WERI-Rb-1 (cell line): Measurements from ENCODE around the gene GPANK1.

Source experiments
- DNase-seq: peaks from one replicate; pipeline ENCODE4 v3.0.0-alpha.2; 2020
- H3K27ac ChIP-seq: fragments of 250-450 bp; sonication (Bioruptor Pico); 2 replicates; pipeline ENCODE4 v1.5.1; 2020; ENCODE audit warnings: mild to moderate bottlenecking, moderate library complexity
- H3K27me3 ChIP-seq: fragments of 250-450 bp; sonication (Bioruptor Pico); 2 replicates; pipeline ENCODE4 v1.5.1; 2021; ENCODE audit warnings: mild to moderate bottlenecking, low read depth, moderate library complexity; ENCODE audit not compliant: insufficient read depth, severe bottlenecking
- H3K36me3 ChIP-seq: fragments of 250-450 bp; sonication (Bioruptor Pico); 2 replicates; pipeline ENCODE4 v1.5.1; 2020; ENCODE audit warnings: mild to moderate bottlenecking, moderate library complexity
- H3K4me3 ChIP-seq: 2 replicates; pipeline ENCODE4 v1.5.1; 2011; ENCODE audit warnings: low read depth, mild to moderate bottlenecking, control low read depth, low read length
- H3K9me3 ChIP-seq: fragments of 250-450 bp; sonication (Bioruptor Pico); 2 replicates; pipeline ENCODE4 v1.5.1; 2021; ENCODE audit warnings: mild to moderate bottlenecking, moderate library complexity; ENCODE audit not compliant: severe bottlenecking
- CTCF ChIP-seq: IDR thresholded peaks from 2 replicates; pipeline ENCODE4 v1.5.1; 2011; ENCODE audit warnings: low read depth, mild to moderate bottlenecking, control low read depth, inconsistent platforms, low read length

Gene GPANK1

GRCh38 chr6:31642798-31643570 lies 21.8 kb downstream of the GPANK1 start:
- H3K27me3 ChIP-seq: no peaks in the 10 kb centered on the region
- H3K36me3 ChIP-seq: peaks cover 97% of the 10 kb centered on the region
- H3K27ac ChIP-seq: no peak overlapping the region
- no peak for DNase-seq
- H3K4me3 ChIP-seq: no peak overlapping the region
- H3K9me3 ChIP-seq: no peaks in the 10 kb centered on the region
- no peak for TF ChIP-seq CTCF

- no peaks in the 10 kb centered on the region for H3K27me3 ChIP-seq
- no peaks in the 10 kb centered on the region for H3K9me3 ChIP-seq
- DNase-seq: no peak
- H3K27ac ChIP-seq: no peak overlapping the region
- H3K4me3 ChIP-seq: no peak overlapping the region
- peaks cover 96% of the 10 kb centered on the region for H3K36me3 ChIP-seq
- TF ChIP-seq CTCF: no peak
Measured at GRCh38 chr6:31641370-31641769, 23.4 kb downstream of the GPANK1 start.

GRCh38 chr6:31640612-31641011 lies 24.2 kb downstream of the GPANK1 start:
- TF ChIP-seq CTCF: no peak
- H3K36me3 ChIP-seq: peaks cover 96% of the 10 kb centered on the region
- H3K9me3 ChIP-seq: no peaks in the 10 kb centered on the region
- H3K4me3 ChIP-seq: no peak overlapping the region
- no peaks in the 10 kb centered on the region for H3K27me3 ChIP-seq
- DNase-seq: no peak
- no peak overlapping the region; the same call in 1 of the 2 replicates for H3K27ac ChIP-seq

- Histone ChIP-seq H3K36me3 (peaks cover 96% of the 10 kb centered on the region), H3K27ac (peak overlapping the region; percentile 33), H3K4me3 (no peak overlapping the region), H3K9me3 (no peaks in the 10 kb centered on the region), H3K27me3 (no peaks in the 10 kb centered on the region)
- peak; percentile 68 for DNase-seq
- no peak for TF ChIP-seq CTCF
Measured at GRCh38 chr6:31639449-31639861, 25.3 kb downstream of the GPANK1 start.

- TF ChIP-seq CTCF: no peak
- Histone ChIP-seq H3K36me3 (peaks cover 96% of the 10 kb centered on the region), H3K27me3 (no peaks in the 10 kb centered on the region), H3K4me3 (no peak overlapping the region), H3K27ac (peak overlapping the region; percentile 33), H3K9me3 (no peaks in the 10 kb centered on the region)
- DNase-seq: no peak
Measured at GRCh38 chr6:31639043-31639442, 25.8 kb downstream of the GPANK1 start.
